Measurements from ENCODE around the gene TEX13A.
"Not testable (repeated sequence)": the region's sequence is repeated elsewhere in the genome, so short reads cannot be mapped to it uniquely, and the experiment has no call there.

Gene TEX13A, protein sequence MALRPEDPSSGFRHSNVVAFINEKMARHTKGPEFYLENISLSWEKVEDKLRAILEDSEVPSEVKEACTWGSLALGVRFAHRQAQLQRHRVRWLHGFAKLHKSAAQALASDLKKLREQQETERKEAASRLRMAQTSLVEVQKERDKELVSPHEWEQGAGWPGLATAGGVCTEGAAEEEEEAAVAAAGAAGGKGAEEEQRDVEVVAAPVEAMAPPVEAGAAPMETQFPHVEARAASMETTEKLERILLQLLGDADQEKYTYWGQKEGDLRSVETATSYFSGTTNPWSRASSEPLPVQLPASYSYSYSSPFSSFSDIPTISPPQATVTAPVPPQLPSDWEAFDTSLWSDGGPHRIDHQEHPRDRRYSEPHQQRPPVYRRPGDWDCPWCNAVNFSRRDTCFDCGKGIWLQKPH

DNA sequence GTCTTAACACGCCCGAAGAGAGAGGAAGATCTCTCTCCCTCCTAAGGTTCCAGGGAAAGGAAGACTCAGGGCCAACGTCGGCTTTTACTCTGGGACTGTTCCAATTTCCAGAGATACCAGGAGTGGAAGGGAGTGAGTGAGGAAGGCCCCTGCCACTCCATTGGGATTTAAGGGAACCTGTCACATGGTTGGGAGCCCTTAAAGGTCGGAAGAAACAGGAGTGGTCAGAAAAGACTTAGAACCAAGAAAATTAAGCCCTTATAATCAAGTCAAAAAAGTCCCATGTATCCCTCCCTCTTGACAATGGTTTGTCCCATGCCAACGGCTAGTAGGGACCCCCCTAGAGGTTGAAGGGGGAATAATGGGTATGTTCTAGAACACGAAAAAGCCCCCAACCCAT lies at the start of gene TEX13A:
Gene TEX13A (minus strand): TSS at position 59 of the 400 bp plus-strand sequence. CDS start 297 bp downstream, outside the sequence.
- DNase-seq (ENCODE audit: low read depth), result no peak

DNA sequence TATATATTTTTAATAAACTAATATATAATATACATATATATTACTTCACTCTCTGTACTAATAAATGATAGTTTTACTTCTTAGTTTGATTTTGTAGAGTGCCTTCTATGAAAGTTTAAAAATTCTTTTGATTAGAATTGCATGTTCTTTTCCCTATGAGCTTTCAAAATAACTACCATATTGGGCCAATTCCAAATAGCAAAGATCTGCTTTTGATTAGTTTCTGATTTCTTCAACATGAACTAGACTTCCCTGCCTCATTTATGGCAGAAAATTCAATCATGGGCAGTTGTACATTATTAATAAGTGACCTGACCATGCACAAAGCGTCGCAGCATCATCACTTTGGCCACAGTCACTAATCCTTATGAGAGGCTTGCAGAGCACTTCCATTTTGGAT lies 48.9 kb upstream of the TEX13A start:
- no peak for DNase-seq (ENCODE audit: low read depth)

DNA sequence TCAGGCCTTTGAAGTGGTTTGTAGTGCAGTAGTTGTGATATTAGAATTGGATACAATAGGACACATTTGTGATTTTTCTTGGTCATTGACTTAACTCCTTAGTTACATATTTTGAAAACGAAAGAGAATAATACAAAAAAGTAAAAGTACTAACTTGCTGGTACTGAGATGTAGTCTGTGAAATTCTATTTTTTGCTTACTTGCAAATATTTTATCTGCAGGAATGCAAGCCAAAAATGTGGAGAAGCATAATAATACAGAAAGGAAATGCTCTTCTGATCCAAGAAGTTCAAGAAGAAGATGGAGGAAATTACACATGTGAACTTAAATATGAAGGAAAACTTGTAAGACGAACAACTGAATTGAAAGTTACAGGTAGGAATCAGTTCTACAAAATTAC lies 46.7 kb upstream of the TEX13A start:
- no peak for DNase-seq (ENCODE audit: low read depth)

DNA sequence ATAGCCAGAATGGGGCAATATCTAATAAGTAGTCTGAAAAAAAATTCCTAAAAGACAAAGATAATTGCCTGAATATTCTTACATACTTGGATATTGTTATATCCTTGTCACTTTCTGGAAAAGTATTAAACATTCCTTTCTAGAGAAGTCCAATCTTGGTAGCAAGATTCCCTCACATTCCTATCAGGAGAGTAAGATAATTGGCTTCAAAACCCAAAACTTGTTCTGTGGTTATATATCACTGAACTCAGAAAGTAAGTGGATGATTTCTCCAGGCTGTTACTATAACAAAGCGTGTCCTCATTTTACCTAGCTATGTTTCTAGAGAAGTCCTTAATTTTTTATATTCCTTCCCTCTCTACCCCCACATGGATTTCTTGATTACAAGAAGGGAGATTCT lies 46.0 kb upstream of the TEX13A start:
- no peak for DNase-seq (ENCODE audit: low read depth)

DNA sequence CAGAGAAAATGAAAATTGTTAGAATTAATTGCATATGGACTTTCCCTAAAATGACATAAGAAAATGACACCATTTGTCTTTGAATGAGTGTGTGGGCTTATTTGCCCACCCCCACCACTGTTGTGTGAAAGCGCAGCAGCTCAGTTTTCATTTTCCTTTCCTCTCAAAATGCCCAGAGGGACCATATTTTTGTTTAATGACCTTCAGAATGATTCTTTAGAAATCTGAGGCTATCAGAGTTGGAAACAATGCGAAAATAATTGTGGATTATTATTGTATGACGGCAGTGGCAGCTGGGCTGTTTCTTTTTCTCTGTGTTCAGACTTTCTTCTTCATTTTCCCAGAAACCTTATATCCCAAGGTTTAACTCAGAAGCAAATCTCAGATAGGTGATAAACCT lies 44.6 kb upstream of the TEX13A start:
- no peak for DNase-seq (ENCODE audit: low read depth)

DNA sequence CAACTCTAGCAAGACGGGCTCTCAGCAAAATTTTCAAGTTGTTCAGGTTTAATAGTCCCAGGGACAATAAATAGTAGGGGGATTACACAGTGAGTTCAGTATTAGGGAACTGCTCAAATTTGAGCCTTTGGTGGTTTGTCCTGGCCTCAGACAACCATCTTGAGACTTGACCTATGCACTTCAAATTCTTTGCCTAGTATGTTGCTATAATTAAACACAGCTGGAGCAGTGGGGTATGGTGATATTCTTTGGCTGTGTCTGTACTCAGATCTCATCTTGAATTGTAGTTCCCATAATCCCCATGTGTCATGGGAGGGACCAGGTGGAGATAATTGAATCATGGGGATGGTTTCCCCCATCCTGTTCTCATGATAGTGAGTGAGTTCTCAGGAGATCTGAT lies 43.3 kb upstream of the TEX13A start:
- DNase-seq (ENCODE audit: low read depth), result no peak

DNA sequence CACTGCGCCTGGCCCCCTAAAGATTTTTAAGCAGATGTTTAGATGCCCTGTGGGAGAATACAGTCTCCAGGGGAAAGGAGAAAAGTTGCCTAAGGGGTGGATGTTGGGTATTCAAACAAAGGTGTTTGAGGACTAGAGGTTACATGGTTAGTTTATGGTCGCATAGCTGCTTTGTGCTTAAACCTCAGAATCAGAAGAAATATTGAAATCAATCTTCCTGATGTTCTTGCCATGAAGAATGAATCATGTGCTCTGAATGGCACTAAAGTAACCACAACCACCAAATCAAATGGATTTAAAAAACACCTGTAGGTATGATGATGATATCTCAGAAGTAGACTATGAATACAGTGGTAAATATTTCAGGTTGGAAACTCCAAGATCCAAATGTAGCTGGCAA lies 42.7 kb upstream of the TEX13A start:
- no peak for DNase-seq (ENCODE audit: low read depth)

DNA sequence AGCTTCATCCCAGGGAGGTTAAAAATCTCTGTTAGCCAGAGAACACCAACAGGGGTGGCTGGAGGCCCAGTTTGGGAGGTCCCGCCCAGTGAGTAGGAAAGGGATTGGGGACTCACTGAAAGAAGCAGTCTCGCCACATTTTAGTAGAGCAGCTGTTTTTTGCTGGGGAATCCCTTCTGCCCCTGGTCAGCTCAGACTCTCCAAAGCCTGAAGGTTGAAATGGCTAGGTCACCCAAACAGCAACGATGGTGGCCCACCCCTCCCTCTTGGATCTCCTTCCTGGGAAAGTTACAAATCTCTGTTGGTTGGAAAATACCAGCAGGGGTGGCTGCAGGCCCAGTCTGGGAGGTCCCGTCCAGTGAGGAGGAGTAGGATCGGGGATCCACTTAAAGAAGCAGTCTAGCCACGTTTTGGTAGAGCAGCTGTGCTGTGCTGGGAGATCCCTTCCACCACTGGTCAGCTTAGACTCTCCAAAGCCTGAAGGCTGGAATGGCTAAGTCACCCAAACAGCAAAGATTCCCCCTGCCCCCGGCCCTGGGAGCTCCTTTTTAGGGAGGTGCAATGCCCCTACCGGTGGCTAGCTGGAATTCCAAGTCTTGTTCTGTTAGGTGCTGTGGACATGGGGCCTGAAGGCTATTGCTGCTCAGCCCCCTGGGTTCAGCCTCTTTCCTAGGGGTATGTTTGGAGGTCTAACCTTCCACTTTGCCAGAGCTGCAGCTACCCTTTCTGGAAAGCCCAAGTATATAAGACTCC lies 40.0 kb upstream of the TEX13A start:
- no peak for DNase-seq (ENCODE audit: low read depth)

DNA sequence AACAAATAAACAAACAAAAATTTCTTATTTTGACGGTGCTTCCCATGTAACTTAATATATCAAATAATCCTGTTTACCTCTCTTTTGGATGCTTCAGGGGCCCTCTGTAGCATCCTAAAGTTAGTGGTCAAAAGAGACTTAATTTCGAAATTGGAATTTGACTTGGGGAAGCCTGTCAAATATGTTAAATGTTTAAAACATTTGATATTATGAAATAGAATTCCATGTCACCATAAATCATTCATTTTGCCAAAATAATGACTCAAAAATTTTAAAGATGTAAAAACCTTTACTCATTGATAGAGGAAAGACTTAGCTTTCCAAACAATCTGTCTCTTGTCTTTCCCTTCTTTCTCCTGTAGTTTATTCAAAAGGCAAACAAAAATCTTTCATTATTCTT lies 20.6 kb upstream of the TEX13A start:
- DNase-seq (ENCODE audit: low read depth), result no peak

DNA sequence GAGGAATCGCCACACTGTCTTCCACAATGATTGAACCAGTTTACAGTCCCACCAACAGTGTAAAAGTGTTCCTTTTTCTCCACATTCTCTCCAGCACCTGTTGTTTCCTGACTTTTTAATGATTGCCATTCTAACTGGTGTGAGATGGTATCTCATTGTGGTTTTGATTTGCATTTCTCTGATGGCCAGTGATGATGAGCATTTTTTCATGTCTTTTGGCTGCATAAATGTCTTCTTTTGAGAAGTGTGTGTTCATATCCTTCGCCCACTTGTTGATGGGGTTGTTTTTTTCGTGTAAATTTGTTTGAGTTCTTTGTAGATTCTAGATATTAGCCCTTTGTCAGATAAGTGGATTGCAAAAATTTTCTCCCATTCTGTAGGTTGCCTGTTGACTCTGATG lies 16.9 kb upstream of the TEX13A start:
- not testable (repeated sequence) for DNase-seq (ENCODE audit: low read depth)

DNA sequence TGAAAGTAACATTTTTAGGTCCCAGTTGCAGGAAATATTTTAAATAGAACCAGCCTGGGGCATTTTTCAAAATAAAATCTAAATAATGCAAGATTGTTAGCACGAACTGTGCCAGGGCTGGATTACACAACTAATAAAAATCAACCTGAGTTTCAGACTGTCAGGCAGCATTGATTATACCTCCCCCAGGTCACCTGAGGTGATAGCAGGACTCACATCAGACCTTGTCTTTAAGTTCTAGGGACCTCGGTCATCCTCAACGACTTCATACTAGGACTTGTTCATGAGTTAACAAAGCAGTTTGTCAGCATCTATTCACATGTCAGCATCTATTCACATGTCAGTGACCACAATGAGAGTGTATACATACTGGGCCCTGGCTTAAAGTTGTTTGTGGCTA lies 8.7 kb upstream of the TEX13A start:
- DNase-seq (ENCODE audit: low read depth), result no peak

DNA sequence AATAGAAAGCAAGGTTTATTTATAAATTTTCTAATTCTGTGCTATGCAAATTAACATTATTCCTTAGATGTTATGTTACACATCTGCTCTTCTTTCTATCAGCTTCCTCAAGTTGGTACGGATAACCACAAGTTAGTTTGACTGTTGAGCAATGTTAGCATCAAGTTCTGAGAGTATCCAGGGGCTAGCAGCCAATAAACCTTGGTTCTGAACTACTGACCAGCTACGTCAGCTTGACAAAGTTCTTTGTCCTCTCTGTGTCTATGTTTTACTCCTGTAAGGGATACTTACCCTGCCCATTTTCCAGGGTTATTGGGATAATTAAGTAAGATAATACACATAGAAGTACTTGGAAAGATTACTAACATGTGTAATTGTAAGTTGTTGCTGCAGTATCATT lies 8.1 kb upstream of the TEX13A start:
- DNase-seq (ENCODE audit: low read depth), result no peak

DNA sequence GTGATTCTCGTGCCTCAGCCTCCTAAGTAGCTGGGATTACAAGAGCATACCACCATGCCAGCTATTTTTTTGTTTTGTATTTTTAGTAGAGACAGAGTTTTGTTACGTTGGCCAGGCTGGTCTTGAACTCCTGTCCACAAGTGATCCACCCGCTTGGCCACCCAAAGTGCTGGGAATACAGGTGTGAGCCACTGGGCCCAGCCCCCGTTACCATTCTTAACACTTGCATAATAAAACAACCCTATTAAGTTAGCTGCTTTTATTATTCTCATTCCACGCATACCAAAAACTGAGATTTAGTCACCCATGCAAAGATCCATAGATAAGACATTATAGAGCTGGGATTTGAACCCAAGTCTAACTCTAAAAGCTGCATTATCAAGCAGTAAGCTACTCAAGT lies 6.0 kb upstream of the TEX13A start:
- DNase-seq (ENCODE audit: low read depth), result no peak

DNA sequence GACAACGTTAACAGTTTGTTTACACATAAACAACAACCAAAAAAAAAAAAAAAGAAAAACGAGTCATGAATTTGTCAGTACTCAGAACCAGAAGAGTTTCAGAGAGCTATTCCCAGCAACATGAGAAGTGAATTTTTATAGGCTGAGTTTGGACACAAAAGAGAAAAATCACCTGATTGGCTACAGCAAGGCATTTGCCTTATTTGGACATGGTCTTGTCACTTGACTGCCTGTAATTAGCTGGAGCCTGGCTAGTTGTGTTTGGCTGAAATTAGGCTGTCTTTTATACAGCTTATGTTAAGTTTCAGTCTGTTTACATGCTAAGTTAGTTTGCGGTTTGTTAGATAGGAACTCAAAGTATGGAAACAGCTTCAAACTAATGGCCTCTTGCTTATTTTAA lies 880 bp upstream of the TEX13A start:
- no peak for DNase-seq (ENCODE audit: low read depth)

DNA sequence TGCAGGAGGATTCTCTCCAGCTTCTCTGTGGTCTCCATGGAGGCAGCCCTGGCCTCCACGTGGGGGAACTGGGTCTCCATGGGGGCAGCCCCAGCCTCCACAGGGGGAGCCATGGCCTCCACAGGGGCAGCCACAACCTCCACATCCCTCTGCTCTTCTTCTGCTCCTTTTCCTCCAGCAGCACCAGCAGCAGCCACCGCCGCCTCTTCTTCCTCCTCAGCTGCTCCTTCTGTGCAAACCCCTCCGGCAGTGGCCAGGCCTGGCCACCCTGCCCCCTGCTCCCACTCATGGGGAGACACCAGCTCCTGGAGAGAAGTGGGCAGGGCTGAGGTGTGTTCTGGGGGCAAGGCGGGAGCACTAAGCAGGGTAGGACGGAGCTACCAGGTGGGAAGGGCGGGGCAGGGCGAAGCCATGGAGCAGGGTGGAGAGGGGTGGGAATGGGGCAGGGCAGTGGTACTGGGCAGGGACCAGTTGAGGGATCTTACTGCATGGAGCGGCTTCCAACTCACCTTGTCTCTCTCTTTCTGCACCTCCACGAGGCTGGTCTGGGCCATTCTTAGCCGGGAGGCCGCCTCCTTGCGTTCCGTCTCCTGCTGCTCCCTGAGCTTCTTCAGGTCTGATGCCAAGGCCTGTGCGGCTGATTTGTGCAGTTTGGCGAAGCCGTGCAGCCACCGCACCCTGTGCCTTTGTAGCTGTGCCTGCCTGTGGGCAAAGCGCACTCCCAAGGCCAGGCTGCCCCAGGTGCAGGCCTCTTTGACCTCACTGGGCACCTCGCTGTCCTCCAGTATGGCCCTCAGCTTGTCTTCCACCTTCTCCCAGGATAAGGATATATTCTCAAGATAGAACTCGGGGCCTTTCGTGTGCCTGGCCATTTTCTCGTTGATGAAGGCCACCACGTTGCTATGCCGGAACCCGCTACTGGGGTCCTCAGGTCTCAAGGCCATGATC lies 766 bp downstream of the TEX13A start:
- DNase-seq (ENCODE audit: low read depth), result no peak

DNA sequence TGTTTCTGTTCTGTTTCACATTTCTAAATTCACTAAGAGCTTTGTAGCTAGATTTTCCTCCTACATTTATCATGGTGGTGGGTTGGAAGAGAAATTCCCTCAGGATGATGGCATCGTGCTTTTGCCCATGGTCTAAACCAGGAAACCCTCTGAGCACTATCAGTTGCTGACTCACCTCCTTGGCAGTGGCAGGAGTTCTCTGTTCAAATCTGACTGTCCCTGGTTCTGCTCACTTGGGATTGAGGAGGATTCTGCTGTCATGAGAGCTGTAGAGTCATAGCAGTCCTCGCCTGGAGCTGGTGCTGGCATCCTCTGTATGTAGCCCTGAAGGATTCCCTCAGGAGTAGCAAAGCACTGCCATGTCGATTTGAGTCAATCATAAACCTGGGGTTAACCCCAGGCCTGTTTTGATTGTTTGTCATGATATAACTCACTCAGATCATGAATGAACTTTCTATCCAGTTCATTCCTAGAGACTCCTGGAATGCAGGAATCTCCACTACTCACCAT lies 9.4 kb downstream of the TEX13A start:
- DNase-seq (ENCODE audit: low read depth), result no peak

DNA sequence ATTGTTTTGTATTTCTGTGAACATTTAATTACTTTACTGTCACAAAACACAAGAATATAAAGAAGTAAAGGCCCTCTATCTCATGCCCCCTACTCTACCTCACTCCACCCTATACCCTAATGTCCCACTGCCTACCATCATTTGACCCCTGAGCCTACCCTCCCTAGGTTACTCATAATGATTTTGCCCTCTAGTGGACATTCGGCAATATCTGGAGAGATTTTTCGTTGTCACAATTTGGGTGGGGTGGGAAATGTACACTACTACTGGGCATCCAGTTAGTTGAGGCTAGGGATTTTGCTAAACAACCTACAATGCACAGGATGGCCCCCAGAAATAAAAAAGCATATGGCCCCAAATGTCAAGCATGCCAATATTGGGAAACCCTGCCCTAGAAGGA lies 10.2 kb downstream of the TEX13A start:
- no peak for DNase-seq (ENCODE audit: low read depth)

DNA sequence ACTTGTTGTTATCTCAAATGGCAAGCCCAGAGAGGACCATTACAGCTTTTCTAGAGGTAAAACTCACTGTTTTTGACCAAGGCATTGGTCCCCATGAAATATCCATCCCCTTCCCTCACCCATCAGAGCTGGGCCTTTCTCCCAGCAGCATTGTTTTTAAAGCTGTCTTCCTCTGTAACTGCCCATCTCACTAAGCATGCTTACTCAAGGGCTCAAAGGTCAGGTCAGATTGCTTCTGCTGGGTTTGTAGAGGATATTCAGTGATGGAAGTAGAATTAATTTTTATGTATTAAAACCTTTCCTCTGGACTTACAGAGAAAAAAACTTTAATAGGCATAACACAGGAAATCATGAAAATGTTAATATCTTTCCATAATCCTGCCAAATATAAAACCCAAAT lies 11.1 kb downstream of the TEX13A start:
- no peak for DNase-seq (ENCODE audit: low read depth)

DNA sequence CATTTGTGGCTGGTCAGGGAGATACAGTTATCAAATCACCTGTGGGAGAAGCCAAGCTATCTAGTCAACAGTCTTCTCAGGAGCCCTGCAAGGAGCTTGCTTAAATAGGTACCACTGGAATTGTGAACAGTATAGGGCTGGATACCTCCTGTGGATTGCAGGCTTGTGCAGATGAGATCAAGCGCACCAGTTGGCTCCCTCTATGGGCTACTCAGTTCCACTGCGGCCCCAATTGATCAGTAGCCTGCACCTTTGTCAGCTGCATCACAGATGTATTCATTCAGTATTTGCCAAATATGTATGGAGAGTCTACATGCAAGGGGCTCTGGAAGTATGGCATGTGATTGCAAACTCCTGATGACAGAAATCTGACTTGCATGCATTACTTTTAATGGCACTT lies 28.6 kb downstream of the TEX13A start:
- DNase-seq (ENCODE audit: low read depth), result no peak

DNA sequence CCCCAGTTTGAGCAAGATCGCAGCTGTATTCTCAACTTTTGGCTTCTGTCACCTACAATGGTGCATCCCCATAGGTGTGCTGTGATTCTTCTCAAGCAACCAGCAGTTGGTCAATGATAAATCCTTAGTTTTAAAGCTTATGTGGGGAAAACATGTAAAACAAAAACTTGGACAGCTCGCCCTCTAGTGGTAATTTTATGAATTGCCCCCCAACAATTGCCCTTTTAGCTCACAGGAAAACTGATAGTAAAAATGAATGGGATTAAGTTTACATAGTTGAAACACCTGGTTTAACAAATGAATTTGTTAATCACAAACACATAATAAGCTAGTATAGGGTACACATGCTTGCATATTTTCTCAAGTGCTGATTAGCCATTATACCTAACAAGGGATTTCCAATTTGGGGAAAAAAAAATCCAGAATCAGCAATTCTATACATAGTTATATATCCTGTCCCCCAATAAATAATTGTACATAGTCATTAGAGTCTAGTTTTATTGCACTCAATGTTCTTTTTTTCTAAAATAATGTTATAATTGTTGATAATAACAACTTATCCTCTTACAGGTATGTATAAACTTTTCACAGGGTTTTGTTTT lies 30.1 kb downstream of the TEX13A start:
- no peak for DNase-seq (ENCODE audit: low read depth)

DNA sequence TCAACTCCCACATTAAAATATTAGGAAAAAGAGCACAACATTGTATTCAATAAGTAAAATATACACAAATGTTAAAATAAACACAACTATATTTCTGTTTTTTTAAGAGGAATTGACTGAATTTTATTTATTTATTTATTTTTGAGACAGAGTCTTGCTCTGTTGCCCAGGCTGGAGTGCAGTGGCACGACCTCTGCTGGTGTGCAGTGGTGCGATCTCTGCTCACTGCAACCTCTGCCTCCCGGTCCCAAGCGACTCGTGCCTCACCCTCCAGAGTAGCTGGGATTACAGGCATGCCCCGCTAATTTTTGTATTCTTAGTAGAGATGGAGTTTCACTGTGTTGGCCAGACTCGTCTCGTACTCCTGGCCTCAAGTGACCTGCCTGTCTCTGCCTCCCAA lies 31.4 kb downstream of the TEX13A start:
- DNase-seq (ENCODE audit: low read depth), result no peak

DNA sequence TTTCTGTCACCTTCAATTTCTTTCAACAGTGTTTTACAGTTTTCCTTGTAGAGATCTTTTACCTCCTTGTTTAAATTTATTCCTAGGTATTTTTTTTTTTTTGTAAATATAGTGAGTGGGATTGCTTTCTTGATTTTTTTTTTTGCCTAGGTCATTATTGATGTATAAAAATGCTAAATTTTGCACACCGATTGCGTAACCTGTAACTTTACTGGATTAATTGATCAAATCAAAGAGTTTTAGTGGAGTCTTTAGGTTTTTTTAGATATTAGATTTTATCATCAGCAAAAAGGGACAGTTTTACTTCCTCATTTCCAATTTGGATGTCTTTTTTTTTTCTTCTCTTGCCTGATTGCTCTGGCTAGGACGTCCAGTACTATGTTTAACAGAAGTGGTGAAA lies 40.9 kb downstream of the TEX13A start:
- DNase-seq (ENCODE audit: low read depth), result no peak
